ENCODE data around the gene IRF8.

Gene IRF8

DNA sequence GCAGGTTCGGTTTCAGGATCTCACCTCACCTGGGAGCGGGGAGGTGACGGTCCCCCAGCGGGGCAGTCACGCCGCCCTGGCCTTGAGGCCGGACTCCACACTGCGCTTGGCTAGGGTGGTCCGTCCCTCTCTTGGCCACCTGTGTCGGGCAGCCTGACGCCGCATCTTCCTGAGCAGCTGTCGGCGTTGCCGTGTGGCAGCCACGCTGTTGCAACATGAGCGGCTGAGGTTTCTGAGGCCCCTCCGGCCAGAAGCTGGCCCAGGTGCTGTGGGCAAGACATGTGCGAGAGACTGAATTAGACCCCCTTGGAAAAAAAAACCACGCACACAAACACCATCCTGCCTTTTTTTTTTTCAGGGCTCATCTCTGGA, 49.2 kb downstream of the IRF8 start:
- no peaks in the 10 kb centered on the region for H3K36me3 ChIP-seq (ENCODE audit: insufficient read depth, low read length)
- no peak overlapping the region for H3K27ac ChIP-seq (ENCODE audit: low read length)
- H3K9ac ChIP-seq (ENCODE audit: low read depth, low read length) = no peak overlapping the region
- no peaks in the 10 kb centered on the region for H4K20me1 ChIP-seq (ENCODE audit: insufficient read depth, low read length)
- H3K4me2 ChIP-seq (ENCODE audit: insufficient read depth, low read length) = no peak overlapping the region
- no peak overlapping the region for H3K4me3 ChIP-seq (ENCODE audit: low read depth in 1 of 2, low read length in 2 of 2)
- H3K4me1 ChIP-seq (ENCODE audit: insufficient read depth, low read length) = no peaks in the 10 kb centered on the region
- H3K79me2 ChIP-seq (ENCODE audit: insufficient read depth, low read length) = no peaks in the 10 kb centered on the region
- TF ChIP-seq CTCF (IDR thresholded peaks at IDR 0.05; ENCODE audit: borderline replicate concordance, extremely low read depth, low read length, poor library complexity, severe bottlenecking) (no peak), EZH2 (IDR thresholded peaks at IDR 0.05; ENCODE audit: borderline replicate concordance, low read depth, low read length, severe bottlenecking) (no peak)
- no peaks in the 10 kb centered on the region for H3K9me3 ChIP-seq (ENCODE audit: insufficient read depth, low read length, severe bottlenecking)
- peaks cover 2% of the 10 kb centered on the region for H3K27me3 ChIP-seq (ENCODE audit: insufficient read depth, low read length, poor library complexity)
- ATAC-seq (ENCODE audit: insufficient read depth, low read depth) (no peak), DNase-seq (no peak)
- no peak overlapping the region for H2AFZ ChIP-seq (ENCODE audit: low read depth, low read length)

GRCh38 chr16:85948616-85949265, 49.8 kb downstream of the IRF8 start:
- Histone ChIP-seq H3K4me2 (ENCODE audit: insufficient read depth, low read length) (no peak overlapping the region), H3K9ac (ENCODE audit: low read depth, low read length) (no peak overlapping the region)

DNA sequence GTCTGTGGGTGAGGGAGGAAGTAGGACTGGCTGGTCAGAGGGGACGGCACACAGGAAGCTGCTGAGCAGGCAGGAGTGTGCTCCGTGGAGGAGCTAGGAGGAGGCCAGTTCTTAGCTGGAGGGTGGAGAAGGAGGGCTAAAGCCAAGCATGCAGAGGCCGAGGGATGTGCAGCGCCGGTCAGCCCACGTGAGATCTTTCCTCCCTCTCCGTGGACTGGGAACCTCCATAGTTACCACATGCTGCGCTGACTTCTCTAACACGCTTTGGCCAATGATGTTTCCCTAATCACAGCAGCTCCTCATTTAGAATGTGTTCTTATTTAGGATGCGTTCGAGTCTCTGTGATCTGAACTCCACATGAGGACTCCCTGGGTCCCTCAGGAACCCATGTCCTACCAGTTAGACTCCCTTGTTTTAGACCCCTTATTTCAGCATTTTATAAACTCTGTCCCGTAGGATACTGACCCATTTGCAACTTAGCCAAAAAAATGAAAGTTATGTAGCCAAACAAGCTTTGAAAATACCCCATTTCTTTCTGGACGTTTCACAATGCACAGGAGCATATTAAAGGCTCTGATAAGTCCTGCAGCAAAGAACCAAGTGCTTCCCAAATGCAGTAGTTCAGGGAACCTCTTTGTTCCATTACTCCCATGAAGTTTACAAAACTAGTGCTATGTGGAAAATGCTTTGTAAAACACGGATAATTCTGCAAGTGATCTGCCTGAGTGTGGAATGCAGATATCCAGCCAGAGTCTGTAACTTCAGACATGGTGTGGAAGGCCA, 51.4 kb downstream of the IRF8 start:
- H3K27ac ChIP-seq (ENCODE audit: low read length) = no peak overlapping the region
- H3K4me2 ChIP-seq (ENCODE audit: insufficient read depth, low read length) = no peak overlapping the region
- DNase-seq (no peak), ATAC-seq (ENCODE audit: insufficient read depth, low read depth) (no peak)
- H3K36me3 ChIP-seq (ENCODE audit: insufficient read depth, low read length) = no peaks in the 10 kb centered on the region
- H3K4me3 ChIP-seq (ENCODE audit: low read depth in 1 of 2, low read length in 2 of 2) = no peak overlapping the region
- no peaks in the 10 kb centered on the region for H3K9me3 ChIP-seq (ENCODE audit: insufficient read depth, low read length, severe bottlenecking)
- H3K27me3 ChIP-seq (ENCODE audit: insufficient read depth, low read length, poor library complexity) = peaks cover 2% of the 10 kb centered on the region
- no peak overlapping the region for H3K9ac ChIP-seq (ENCODE audit: low read depth, low read length)
- H3K79me2 ChIP-seq (ENCODE audit: insufficient read depth, low read length) = no peaks in the 10 kb centered on the region
- no peak for TF ChIP-seq CTCF (IDR thresholded peaks at IDR 0.05; ENCODE audit: borderline replicate concordance, extremely low read depth, low read length, poor library complexity, severe bottlenecking)
- TF ChIP-seq EZH2 (IDR thresholded peaks at IDR 0.05; ENCODE audit: borderline replicate concordance, low read depth, low read length, severe bottlenecking) = no peak
- H2AFZ ChIP-seq (ENCODE audit: low read depth, low read length) = no peak overlapping the region
- no peaks in the 10 kb centered on the region for H3K4me1 ChIP-seq (ENCODE audit: insufficient read depth, low read length)
- H4K20me1 ChIP-seq (ENCODE audit: insufficient read depth, low read length) = no peaks in the 10 kb centered on the region

More at GRCh38 chr16:85948616-85949265, 49.8 kb downstream of the IRF8 start:
- H3K9me3 ChIP-seq (ENCODE audit: insufficient read depth, low read length, severe bottlenecking) = no peaks in the 10 kb centered on the region
- H3K4me3 ChIP-seq (ENCODE audit: low read depth in 1 of 2, low read length in 2 of 2) = no peak overlapping the region
- peaks cover 2% of the 10 kb centered on the region for H3K27me3 ChIP-seq (ENCODE audit: insufficient read depth, low read length, poor library complexity)
- H2AFZ ChIP-seq (ENCODE audit: low read depth, low read length) = no peak overlapping the region
- no peak for DNase-seq
- H3K27ac ChIP-seq (ENCODE audit: low read length) = no peak overlapping the region
- no peaks in the 10 kb centered on the region for H3K79me2 ChIP-seq (ENCODE audit: insufficient read depth, low read length)
- H3K4me1 ChIP-seq (ENCODE audit: insufficient read depth, low read length) = no peaks in the 10 kb centered on the region
- TF ChIP-seq CTCF (IDR thresholded peaks at IDR 0.05; ENCODE audit: borderline replicate concordance, extremely low read depth, low read length, poor library complexity, severe bottlenecking) (no peak), EZH2 (IDR thresholded peaks at IDR 0.05; ENCODE audit: borderline replicate concordance, low read depth, low read length, severe bottlenecking) (no peak)
- no peaks in the 10 kb centered on the region for H4K20me1 ChIP-seq (ENCODE audit: insufficient read depth, low read length)
- ATAC-seq (ENCODE audit: insufficient read depth, low read depth) = no peak
- H3K36me3 ChIP-seq (ENCODE audit: insufficient read depth, low read length) = no peaks in the 10 kb centered on the region
